ENCODE results near the gene ASCL5.

The ASCL5 gene

GRCh38 chr1:201110616-201111015, 16.4 kb downstream of the ASCL5 start:
- DNase-seq (ENCODE audit: low read depth), result no peak

GRCh38 chr1:201110138-201110537, 16.8 kb downstream of the ASCL5 start:
- DNase-seq (ENCODE audit: low read depth), result no peak

DNA sequence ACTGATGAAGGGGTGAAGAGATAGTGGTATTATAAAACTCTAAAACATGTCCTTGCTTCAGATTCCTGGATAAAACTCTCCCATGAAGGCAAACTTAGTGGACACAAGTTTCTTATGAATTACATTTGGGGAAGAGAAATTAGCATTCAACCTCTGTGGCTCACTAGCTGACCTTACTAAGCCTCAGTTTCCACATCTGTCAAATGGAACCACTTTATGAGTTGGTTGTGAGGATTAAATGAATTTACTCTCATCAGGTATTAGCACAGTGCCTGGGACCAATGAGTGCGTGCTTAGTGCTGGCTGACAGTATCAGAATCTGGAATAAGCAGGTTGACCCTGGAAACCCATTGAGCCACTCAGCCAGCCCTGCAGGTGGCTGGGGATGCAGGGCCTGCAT, 17.3 kb downstream of the ASCL5 start:
- no peak for DNase-seq (ENCODE audit: low read depth)

- no peak for DNase-seq (ENCODE audit: low read depth)
Observed at GRCh38 chr1:201108614-201109013, 18.4 kb downstream of the ASCL5 start.

GRCh38 chr1:201105688-201106087, 21.3 kb downstream of the ASCL5 start:
- no peak for DNase-seq (ENCODE audit: low read depth)

DNA sequence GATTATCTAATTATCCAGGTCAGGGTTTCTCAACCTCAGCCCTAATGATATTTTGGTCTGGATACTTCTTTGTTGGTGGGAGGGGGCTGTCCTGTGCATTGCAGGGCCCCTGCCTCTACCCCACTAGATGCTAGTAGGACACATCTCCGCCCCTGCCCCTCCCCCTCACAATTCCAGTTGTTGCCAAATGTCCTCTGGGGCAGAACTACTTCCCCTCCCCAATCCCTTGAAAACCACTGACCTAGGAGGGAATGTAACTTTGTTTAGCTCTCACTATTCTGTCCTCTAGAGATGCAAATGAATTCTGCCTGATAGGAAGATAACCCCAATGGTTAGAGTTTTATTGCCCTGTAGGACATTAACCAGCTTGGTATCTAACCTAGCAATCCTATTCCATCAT, 22.8 kb downstream of the ASCL5 start:
- DNase-seq (ENCODE audit: low read depth), result no peak

DNA sequence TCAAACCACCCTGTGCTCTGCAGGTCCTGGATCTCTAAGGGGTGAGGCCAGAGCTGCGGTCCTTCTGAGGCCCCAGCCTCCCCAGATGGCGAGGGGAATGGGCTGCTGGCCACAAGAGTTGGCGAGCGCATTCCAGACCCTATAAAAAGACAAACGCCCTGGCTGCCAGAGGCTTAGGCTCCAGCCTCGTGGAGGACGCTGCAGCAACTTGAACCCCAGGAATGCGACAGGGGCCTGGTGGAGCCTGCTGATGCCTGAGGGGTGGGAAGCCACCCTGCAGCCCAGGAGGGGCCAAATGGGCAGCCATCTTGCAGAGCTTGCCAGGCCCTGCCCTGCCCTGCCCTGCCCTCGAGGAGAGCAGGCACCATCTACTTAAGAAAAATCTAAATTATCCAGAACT, 23.3 kb downstream of the ASCL5 start:
- DNase-seq (ENCODE audit: low read depth), result no peak

- no peak for DNase-seq (ENCODE audit: low read depth)
Observed at GRCh38 chr1:201100169-201100930, 26.6 kb downstream of the ASCL5 start.

GRCh38 chr1:201098992-201099677, 27.8 kb downstream of the ASCL5 start:
- DNase-seq (ENCODE audit: low read depth), result no peak

- DNase-seq (ENCODE audit: low read depth), result no peak
Observed at GRCh38 chr1:201096977-201097856, 29.8 kb downstream of the ASCL5 start.

- DNase-seq (ENCODE audit: low read depth), result no peak
Observed at GRCh38 chr1:201096041-201096461, 30.9 kb downstream of the ASCL5 start.

DNA sequence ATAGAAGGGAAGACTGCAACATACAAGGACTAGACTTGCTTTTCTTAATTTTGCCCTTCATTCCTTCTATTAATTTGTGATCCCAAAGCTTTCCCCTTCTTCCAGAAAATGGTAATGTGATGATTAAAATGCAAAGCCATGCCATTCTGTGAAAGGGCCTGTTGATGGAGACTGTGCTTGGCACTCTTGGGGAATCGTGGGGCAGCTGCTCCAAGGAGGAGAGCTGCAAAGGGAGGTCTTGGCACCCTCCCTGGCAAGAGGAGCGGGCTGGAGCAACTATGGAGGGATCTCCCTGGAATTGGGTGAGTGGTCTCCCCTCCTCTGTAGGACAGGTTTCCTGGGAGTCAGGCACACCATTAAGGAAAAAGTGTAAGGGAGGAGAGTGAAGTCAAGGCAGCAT, 31.4 kb downstream of the ASCL5 start:
- DNase-seq (ENCODE audit: low read depth), result no peak

- DNase-seq (ENCODE audit: low read depth), result no peak
Observed at GRCh38 chr1:201094832-201095231, 32.2 kb downstream of the ASCL5 start.

DNA sequence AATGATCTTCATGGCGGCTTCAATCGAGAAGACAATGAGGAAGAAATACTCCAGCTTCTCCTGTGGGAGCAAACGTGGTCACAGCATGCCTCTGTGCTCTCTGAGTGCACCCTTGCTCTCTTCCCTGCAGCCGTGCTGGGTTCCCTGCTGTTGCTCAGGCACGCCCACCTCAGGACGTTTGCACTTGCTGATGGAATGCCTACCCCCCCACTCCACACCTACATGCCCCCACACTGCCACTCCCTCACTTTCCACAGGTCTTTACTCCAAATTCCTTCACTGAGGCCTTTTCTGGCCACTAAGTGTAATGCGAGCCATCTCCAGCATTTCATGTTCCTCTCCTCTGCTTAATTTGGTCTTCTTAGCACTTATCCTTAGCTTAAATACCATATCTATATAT, 33.0 kb downstream of the ASCL5 start:
- DNase-seq (ENCODE audit: low read depth), result no peak

DNA sequence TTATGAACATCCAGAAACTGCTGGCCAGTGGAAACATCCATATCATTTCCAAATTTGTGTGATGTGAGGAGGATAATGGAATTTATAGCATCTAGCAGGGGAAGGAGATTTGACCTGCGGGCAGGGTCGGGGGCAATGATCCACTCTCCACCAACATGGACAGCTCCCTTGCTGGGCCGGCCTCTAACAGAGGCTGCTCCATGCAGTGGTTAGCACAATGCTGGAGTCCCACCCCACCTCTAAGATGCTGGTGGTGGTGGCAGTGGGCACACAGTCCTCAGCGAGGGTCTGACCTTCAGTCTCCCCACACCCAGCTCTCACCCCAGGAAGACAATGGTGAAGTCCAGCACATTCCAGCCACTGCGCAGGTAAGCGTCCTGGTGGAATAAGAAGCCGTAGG, 33.4 kb downstream of the ASCL5 start:
- DNase-seq (ENCODE audit: low read depth), result no peak

DNA sequence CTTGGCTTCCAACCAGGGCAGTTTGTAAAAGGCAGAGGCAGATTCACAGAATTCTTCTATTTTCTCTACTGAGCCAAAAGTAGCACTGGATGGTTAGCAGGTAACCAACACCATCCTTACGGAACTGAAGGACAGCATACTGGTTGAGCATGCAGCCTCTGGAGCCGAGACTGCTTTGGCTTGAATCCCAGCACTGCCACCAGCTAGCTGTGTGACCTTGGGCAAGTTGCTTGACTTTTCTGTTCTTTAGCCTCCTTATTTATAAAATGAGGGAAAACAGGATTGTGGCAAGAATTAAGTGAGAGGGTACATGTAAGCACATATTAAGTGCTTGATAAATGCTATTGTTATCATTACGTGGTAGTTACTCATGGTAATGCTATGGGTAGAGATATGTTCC, 34.2 kb downstream of the ASCL5 start:
- no peak for DNase-seq (ENCODE audit: low read depth)

- no peak for DNase-seq (ENCODE audit: low read depth)
Observed at GRCh38 chr1:201091256-201091655, 35.7 kb downstream of the ASCL5 start.

DNA sequence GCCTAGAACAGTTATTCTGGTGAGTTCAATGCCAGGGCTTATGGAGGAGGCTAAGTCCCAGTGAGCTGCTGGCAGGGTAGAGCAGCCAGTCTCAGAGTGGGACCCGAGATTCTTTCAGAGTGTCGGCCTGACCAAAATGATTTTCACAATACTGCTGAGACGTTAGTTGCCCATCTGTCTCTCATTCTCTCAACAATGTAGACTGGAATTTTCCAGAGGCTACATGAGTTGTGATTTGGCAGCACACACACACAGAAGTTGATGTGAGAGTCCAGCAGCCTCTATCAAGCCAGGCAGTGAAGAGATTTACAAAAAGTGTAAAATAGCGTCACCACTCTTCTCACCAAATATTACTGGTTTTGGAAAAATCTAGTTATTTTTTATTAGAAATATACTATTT, 36.4 kb downstream of the ASCL5 start:
- no peak for DNase-seq (ENCODE audit: low read depth)

DNA sequence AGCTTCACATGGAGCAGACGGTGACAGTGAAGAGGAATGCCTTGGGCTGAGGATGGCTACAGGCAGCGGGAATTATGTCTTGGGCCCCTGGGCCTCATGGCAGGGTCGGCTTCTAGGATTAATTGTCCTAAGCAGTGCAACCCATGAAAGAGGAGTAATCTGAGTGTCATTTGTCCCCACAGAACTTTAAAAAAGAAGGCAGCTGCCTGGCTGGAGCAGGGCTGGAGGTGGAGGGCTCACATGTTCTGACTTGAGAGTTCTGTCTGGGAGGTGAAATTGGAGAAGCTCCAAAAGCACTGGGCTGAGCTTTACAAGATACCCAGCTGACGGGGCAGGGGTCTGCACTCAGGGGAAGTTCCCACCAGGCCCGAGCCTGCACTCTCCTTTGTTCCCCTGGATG, 37.4 kb downstream of the ASCL5 start:
- DNase-seq (ENCODE audit: low read depth), result no peak

DNA sequence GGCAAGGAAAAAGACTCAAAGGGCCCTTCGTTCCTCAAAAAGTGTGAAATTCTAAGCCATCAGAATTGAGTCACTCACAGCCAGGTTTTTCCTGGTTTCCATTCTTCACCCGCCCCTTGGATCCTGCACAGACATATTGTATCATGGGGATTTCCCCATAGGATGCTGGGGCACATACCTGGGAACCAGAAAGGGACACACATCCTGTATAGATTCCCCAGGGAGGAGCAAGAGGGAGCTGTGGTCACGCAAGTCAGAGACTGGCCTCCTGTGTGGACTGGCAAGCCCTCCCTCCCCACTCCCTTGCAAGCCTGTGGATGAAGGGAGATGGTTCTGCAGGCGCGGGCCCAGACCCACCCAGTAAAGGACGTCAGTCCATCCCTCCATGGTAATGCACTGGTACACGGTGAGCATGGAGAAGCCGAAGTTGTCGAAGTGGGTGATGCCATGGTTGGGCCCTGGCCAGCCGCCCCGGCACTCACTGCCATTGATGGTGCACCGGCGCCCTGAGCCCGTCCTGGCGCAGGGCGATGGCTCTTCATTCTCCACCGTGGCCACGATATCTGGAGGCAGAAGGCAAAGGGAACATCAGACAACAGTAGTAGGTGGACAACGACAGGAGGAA, 38.0 kb downstream of the ASCL5 start:
- DNase-seq (ENCODE audit: low read depth), result no peak

DNA sequence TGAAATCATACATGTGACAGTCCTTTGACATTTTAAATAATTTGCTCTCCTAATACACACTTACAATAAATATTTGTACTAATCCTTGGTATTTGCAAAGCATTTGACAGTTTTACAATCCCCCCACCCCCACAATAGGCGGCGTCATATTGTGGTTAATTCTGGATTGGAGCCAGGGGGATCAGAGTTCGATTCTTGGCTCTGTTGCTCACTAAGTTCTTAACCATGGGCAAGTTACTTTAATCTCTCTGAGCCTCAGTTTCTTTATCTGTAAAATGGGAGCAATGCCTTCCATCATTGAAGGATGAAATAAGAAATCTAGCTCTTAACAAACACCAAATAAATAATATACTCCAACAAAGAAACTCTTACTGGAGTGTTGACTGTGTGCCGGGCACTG, 38.6 kb downstream of the ASCL5 start:
- no peak for DNase-seq (ENCODE audit: low read depth)
